Transverse colon (tissue), 4 donors: ENCODE results near the gene CXCR4. TPM values are rescaled to one million over a fixed set of nuclear protein-coding genes. Genes with fewer than 3 reads are reported as not detected.
A peak's percentile ranks its signal among the peaks of the same experiment; 100 is the strongest.

Experiments
- DNase-seq: peaks from one replicate; pipeline ENCODE4 v3.0.0-alpha.2; 2019
- H3K27ac ChIP-seq, 4 donors: fragments of 200-600 bp; sonication (generic); 2 replicates each; pipeline ENCODE4 v1.5.1; 2016 to 2018; ENCODE audit warnings: inconsistent platforms in 4 of 4
- H3K27me3 ChIP-seq: fragments of 200-600 bp; sonication (generic); 2 replicates; pipeline ENCODE4 v1.5.1; 2017; ENCODE audit warnings: inconsistent platforms
- H3K36me3 ChIP-seq, 4 donors: fragments of 200-600 bp; sonication (generic); 2 replicates each; pipeline ENCODE4 v1.5.1; 2017 to 2019; ENCODE audit warnings: inconsistent platforms in 4 of 4
- H3K4me1 ChIP-seq, 4 donors: fragments of 200-600 bp; sonication (generic); 2 replicates each; pipeline ENCODE4 v1.5.1; 2017 to 2020; ENCODE audit warnings: inconsistent platforms in 4 of 4
- H3K4me3 ChIP-seq, 4 donors: fragments of 200-600 bp; sonication (generic); 1 replicate in 1 of 4; 2 replicates in 3 of 4; pipeline versions ENCODE4 v1.5.1 to v1.6.1; 2017 to 2019; ENCODE audit warnings: inconsistent platforms in 4 of 4
- H3K9me3 ChIP-seq, 2 donors: fragments of 200-600 bp; sonication (generic); 2 replicates each; pipeline ENCODE4 v1.5.1; 2017 to 2019; ENCODE audit warnings: inconsistent platforms in 2 of 2
- CTCF ChIP-seq, 5 experiments: fragments of 200-600 bp in 3 of 5; fragments of 450-650 bp in 2 of 5; sonication (generic) in 3 of 5; IDR thresholded peaks; 1 replicate in 2 of 5; 2 replicates in 3 of 5; pipeline ENCODE4 v1.5.1; 2016 to 2017; ENCODE audit warnings: antibody characterized with exemption in 5 of 5, inconsistent platforms in 3 of 5, mild to moderate bottlenecking in 2 of 5, moderate library complexity in 1 of 5
- EP300 ChIP-seq: sonication (generic); formaldehyde crosslinking; IDR thresholded peaks from one replicate; pipeline ENCODE4 v1.6.1; 2017; ENCODE audit warnings: antibody characterized with exemption, low read depth
- POLR2A ChIP-seq: fragments of 450-650 bp; IDR thresholded peaks from one replicate; pipeline ENCODE4 v1.6.1; 2016; ENCODE audit warnings: antibody characterized with exemption, mild to moderate bottlenecking, moderate library complexity
- POLR2AphosphoS5 ChIP-seq, 3 donors: sonication (generic); formaldehyde crosslinking; IDR thresholded peaks; one replicate each; pipeline ENCODE4 v1.6.1; 2016; ENCODE audit warnings: antibody characterized with exemption in 3 of 3
- WGBS, 2 donors: methylation state at CpG; one replicate each; pipeline ENCODE4 v1.1.5; 2018; ENCODE audit warnings: low coverage in 1 of 2; 5-methylcytosine and 5-hydroxymethylcytosine counted together
- in situ Hi-C, 4 donors: fragments of 200-750 bp; cut with MboI; loops; one replicate each; pipeline versions ENCODE4 v1.15.0 to v1.15.1; 2017; ENCODE audit warnings: low sequenced_read_pairs in 3 of 4, low pct_ligation_motif_present in 1 of 4, low pct_unique_long_range_greater_than_20kb in 1 of 4
- intact Hi-C: fragments of 100-400 bp; cut with DNase I; formaldehyde crosslinking; loops from one replicate; pipeline ENCODE4 v1.15.1; 2023; ENCODE audit warnings: low total_unique reads
- total RNA-seq, 4 donors: library from RNA; depleted of rRNA; stranded (reverse); fragments of >200 nt; gene quantifications; one replicate each; pipeline ENCODE4 v1.1.0, GENCODE V29; 2016

CXCR4 gene
- total RNA-seq, 4 donors from 2014 or later = 9.6 to 62.7 (median 27.0) TPM

GRCh38 chr2:136126021-136126420 lies 8.1 kb upstream of the CXCR4 start:
- Histone ChIP-seq H3K36me3 (no peaks in the 10 kb centered on the region), H3K4me1 (peaks cover 0 to 15% (median 0%) of the 10 kb centered on the region in 4 donors), H3K4me3 (no peak overlapping the region), H3K27ac (peak overlapping the region in 1 of 4 donors; percentile 15), H3K27me3 (peaks cover 21% of the 10 kb centered on the region), H3K9me3 (no peaks in the 10 kb centered on the region)
- in situ Hi-C loops = no loop called here
- intact Hi-C loops = no loop called here
- 58 to 61% methylated on average over 8 to 12 of the region's 12 CpGs for WGBS, 2 donors
- no peak for DNase-seq
- TF ChIP-seq CTCF (IDR thresholded peaks at IDR 0.05) (no peak), POLR2AphosphoS5 (IDR thresholded peaks at IDR 0.05) (no peak), EP300 (no peak), POLR2A (no peak)

GRCh38 chr2:136125236-136125635 lies 7.3 kb upstream of the CXCR4 start:
- no peaks in the 10 kb centered on the region for H3K36me3 ChIP-seq
- peaks cover 28% of the 10 kb centered on the region for H3K27me3 ChIP-seq
- H3K4me3 ChIP-seq = no peak overlapping the region
- peak overlapping the region in 1 of 4 donors; percentile 15 for H3K27ac ChIP-seq
- no peaks in the 10 kb centered on the region for H3K9me3 ChIP-seq
- peaks cover 0 to 15% (median 0%) of the 10 kb centered on the region in 4 donors for H3K4me1 ChIP-seq
- 80 to 85% methylated on average over 6 of the region's 6 CpGs for WGBS, 2 donors
- TF ChIP-seq EP300 (no peak), CTCF (IDR thresholded peaks at IDR 0.05) (no peak), POLR2A (no peak), POLR2AphosphoS5 (IDR thresholded peaks at IDR 0.05) (no peak)
- in situ Hi-C loops = no loop called here
- DNase-seq = no peak
- intact Hi-C loops = no loop called here

GRCh38 chr2:136124805-136125204 lies 6.9 kb upstream of the CXCR4 start:
- whole genome bisulfite sequencing, 2 donors = 81 to 82% methylated on average over 2 of the region's 2 CpGs
- in situ Hi-C loops (no loop called here), intact Hi-C loops (no loop called here)

GRCh38 chr2:136122661-136123060 lies 4.7 kb upstream of the CXCR4 start:
- intact Hi-C loops (no loop called here), in situ Hi-C loops (no loop called here)
- DNase-seq = no peak
- Histone ChIP-seq H3K27ac (no peak overlapping the region), H3K9me3 (no peaks in the 10 kb centered on the region), H3K27me3 (peaks cover 53% of the 10 kb centered on the region), H3K4me3 (no peak overlapping the region), H3K4me1 (peaks cover 0 to 35% (median 8%) of the 10 kb centered on the region in 4 donors), H3K36me3 (no peaks in the 10 kb centered on the region)
- WGBS, 2 donors = 44 to 47% methylated on average over 3 of the region's 3 CpGs
- TF ChIP-seq POLR2A = no peak

More at GRCh38 chr2:136124805-136125204, 6.9 kb upstream of the CXCR4 start:
- no peak for DNase-seq
- H3K36me3 ChIP-seq = no peaks in the 10 kb centered on the region
- TF ChIP-seq POLR2AphosphoS5 (IDR thresholded peaks at IDR 0.05) (no peak), POLR2A (no peak), CTCF (IDR thresholded peaks at IDR 0.05) (no peak), EP300 (no peak)
- H3K9me3 ChIP-seq = no peaks in the 10 kb centered on the region
- peaks cover 33% of the 10 kb centered on the region for H3K27me3 ChIP-seq
- H3K4me3 ChIP-seq = no peak overlapping the region
- peaks cover 0 to 16% (median under 1%) of the 10 kb centered on the region in 4 donors for H3K4me1 ChIP-seq
- H3K27ac ChIP-seq = peak overlapping the region in 1 of 4 donors; percentile 15
